ENCODE results near the gene BIN1. TPM values are rescaled to one million over a fixed set of nuclear protein-coding genes. Genes with fewer than 3 reads are reported as not detected.

The BIN1 gene
- total RNA-seq, 1 experiment from 2014 or later = 34.1 TPM

DNA sequence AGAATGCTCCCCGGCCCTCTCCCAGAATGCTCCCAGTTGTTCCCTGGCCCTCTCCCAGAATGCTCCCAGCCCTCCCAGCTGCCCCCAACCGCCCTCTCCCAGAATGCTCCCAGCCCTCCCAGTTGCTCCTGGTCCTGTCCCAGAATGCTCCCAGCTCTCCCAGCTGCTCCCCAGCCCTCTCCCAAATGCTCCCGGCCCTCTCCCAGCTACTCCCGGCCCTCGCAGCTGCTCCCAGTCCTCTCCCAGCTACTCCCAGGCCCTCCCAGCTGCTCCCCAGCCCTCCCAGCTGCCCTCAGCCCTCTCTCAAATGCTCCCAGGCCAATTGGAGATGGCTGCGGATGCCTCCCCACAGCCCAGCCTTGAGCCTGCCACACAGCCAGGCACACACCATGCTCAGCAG lies 31.1 kb downstream of the BIN1 start:
- ChIA-PET POLR2A (ENCODE audit: low non-redundant PET) (no interaction called here), CTCF (no interaction called here)
- no peaks in the 10 kb centered on the region for H3K27me3 ChIP-seq (replicated peaks; ENCODE audit: insufficient read depth, low read depth, low read length, poor library complexity)
- TF ChIP-seq EZH2 (IDR thresholded peaks at IDR 0.05; ENCODE audit: borderline replicate concordance, low read depth, low read length, poor library complexity, severe bottlenecking) = no peak
- TF ChIP-seq, protein P1, sequence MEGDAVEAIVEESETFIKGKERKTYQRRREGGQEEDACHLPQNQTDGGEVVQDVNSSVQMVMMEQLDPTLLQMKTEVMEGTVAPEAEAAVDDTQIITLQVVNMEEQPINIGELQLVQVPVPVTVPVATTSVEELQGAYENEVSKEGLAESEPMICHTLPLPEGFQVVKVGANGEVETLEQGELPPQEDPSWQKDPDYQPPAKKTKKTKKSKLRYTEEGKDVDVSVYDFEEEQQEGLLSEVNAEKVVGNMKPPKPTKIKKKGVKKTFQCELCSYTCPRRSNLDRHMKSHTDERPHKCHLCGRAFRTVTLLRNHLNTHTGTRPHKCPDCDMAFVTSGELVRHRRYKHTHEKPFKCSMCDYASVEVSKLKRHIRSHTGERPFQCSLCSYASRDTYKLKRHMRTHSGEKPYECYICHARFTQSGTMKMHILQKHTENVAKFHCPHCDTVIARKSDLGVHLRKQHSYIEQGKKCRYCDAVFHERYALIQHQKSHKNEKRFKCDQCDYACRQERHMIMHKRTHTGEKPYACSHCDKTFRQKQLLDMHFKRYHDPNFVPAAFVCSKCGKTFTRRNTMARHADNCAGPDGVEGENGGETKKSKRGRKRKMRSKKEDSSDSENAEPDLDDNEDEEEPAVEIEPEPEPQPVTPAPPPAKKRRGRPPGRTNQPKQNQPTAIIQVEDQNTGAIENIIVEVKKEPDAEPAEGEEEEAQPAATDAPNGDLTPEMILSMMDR (conservative IDR thresholded peaks at IDR 0.05; ENCODE audit: low read depth, low read length) = no peak
- no peaks in the 10 kb centered on the region for H3K9me3 ChIP-seq (ENCODE audit: low read depth, low read length, poor library complexity, severe bottlenecking)
- H3K4me1 ChIP-seq (ENCODE audit: insufficient read depth, low read length, poor library complexity, severe bottlenecking) = no peaks in the 10 kb centered on the region
- no peak for DNase-seq (ENCODE audit: low spot score)
- BruUV-seq (replicated peaks) = no TSS peak
- H3K4me3 ChIP-seq (ENCODE audit: low read depth, low read length, poor library complexity, severe bottlenecking) = no peak overlapping the region
- intact Hi-C loops (cut with micrococcal nuclease; ENCODE audit: unreplicated experiment) = no loop called here
- H3K27ac ChIP-seq (ENCODE audit: low read depth, low read length, poor library complexity, severe bottlenecking) = no peak overlapping the region
- H3K36me3 ChIP-seq (ENCODE audit: insufficient read depth, low read length, poor library complexity, severe bottlenecking) = no peaks in the 10 kb centered on the region

DNA sequence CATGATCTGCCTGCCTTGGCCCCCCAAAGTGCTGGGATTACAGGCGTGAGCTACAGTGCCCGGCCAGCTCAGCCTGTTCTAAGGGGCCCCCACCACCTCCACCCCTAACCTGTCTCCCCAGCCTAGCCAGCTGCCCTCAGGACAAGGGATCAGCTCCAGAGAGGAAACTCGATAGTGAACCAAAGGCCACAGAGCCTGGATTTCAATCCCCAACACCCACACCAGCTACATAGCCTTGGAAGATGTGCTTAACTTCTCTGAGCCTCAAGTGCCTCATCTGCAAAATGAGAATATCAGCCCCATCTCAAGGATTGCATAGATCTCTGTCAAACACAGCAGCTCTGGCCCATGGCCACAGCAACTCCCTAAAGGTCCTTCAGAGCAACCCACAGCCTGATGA lies 32.0 kb downstream of the BIN1 start:
- ChIA-PET POLR2A (ENCODE audit: low non-redundant PET) (no interaction called here), CTCF (no interaction called here)
- Histone ChIP-seq H3K4me1 (ENCODE audit: insufficient read depth, low read length, poor library complexity, severe bottlenecking) (no peaks in the 10 kb centered on the region), H3K27ac (ENCODE audit: low read depth, low read length, poor library complexity, severe bottlenecking) (no peak overlapping the region), H3K4me3 (ENCODE audit: low read depth, low read length, poor library complexity, severe bottlenecking) (no peak overlapping the region), H3K27me3 (replicated peaks; ENCODE audit: insufficient read depth, low read depth, low read length, poor library complexity) (no peaks in the 10 kb centered on the region), H3K9me3 (ENCODE audit: low read depth, low read length, poor library complexity, severe bottlenecking) (no peaks in the 10 kb centered on the region), H3K36me3 (ENCODE audit: insufficient read depth, low read length, poor library complexity, severe bottlenecking) (no peaks in the 10 kb centered on the region)
- intact Hi-C loops (cut with micrococcal nuclease; ENCODE audit: unreplicated experiment) = no loop called here
- TF ChIP-seq EZH2 (IDR thresholded peaks at IDR 0.05; ENCODE audit: borderline replicate concordance, low read depth, low read length, poor library complexity, severe bottlenecking) = no peak
- TF ChIP-seq, protein P1 (conservative IDR thresholded peaks at IDR 0.05; ENCODE audit: low read depth, low read length) = no peak
- BruUV-seq (replicated peaks) = no TSS peak
- no peak for DNase-seq (ENCODE audit: low spot score)

DNA sequence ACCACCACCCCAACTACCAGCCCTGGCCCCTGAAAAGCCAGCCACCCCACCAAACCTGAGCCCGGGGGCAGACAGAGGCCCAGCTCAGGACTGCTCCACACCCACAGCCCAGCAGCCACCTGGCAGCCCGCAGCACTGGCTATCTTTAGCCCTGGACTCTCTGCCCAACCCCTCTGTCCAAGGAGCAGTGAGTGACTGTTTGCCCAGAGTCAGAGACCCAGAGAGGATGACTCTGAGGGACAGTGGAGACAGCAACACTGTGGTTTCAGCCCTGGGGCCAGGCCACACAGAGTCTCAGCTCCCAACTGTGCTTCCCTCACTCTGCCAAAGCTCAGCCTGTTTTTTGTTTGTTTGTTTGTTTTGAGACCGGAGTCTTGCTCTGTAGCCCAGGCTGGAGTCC lies 32.6 kb downstream of the BIN1 start:
- H3K27ac ChIP-seq (ENCODE audit: low read depth, low read length, poor library complexity, severe bottlenecking) = no peak overlapping the region
- TF ChIP-seq, protein P1 (conservative IDR thresholded peaks at IDR 0.05; ENCODE audit: low read depth, low read length) = no peak
- no TSS peak for BruUV-seq (replicated peaks)
- H3K9me3 ChIP-seq (ENCODE audit: low read depth, low read length, poor library complexity, severe bottlenecking) = no peaks in the 10 kb centered on the region
- ChIA-PET POLR2A (ENCODE audit: low non-redundant PET) (no interaction called here), CTCF (no interaction called here)
- intact Hi-C loops (cut with micrococcal nuclease; ENCODE audit: unreplicated experiment) = no loop called here
- no peak for DNase-seq (ENCODE audit: low spot score)
- H3K4me1 ChIP-seq (ENCODE audit: insufficient read depth, low read length, poor library complexity, severe bottlenecking) = no peaks in the 10 kb centered on the region
- no peaks in the 10 kb centered on the region for H3K27me3 ChIP-seq (replicated peaks; ENCODE audit: insufficient read depth, low read depth, low read length, poor library complexity)
- no peak overlapping the region for H3K4me3 ChIP-seq (ENCODE audit: low read depth, low read length, poor library complexity, severe bottlenecking)
- no peaks in the 10 kb centered on the region for H3K36me3 ChIP-seq (ENCODE audit: insufficient read depth, low read length, poor library complexity, severe bottlenecking)

All from A673 (cell line).